Measurements from ENCODE around the gene TPST2. TPM values are rescaled to one million over a fixed set of nuclear protein-coding genes. Genes with fewer than 3 reads are reported as not detected.

The TPST2 gene
- total RNA-seq, 1 experiment from 2014 or later = 50.1 TPM

DNA sequence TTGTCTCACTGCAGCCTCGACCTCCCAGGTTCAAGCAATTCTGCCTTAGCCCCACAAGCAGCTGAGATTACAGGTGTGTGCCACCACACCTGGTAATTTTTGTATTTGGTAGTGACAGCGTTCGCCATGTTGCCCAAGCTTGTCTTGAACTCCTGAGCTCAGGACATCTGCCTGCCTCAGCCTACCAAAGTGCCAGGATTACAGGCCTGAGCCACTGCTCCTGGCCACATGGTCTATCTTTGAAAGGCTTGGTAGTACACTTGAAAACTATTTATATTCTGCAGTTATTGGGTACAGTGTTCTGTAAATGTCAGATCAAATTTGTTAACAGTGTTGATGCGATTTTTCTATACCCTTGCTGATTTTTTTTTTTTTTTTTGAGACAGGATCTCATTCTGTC lies 41.4 kb upstream of the TPST2 start:
- Histone ChIP-seq H2AFZ (ENCODE audit: low read length) (no peak overlapping the region), H2BK20ac (ENCODE audit: low read depth, low read length, poor library complexity, severe bottlenecking) (no peak overlapping the region), H4K20me1 (ENCODE audit: control insufficient read depth, insufficient read depth, insufficient read length) (no peaks in the 10 kb centered on the region), H3K79me2 (ENCODE audit: insufficient read depth, low read length) (no peaks in the 10 kb centered on the region), H4K5ac (ENCODE audit: insufficient read length, low read depth, low read length) (no peak overlapping the region), H3K27ac (ENCODE audit: insufficient read length, low read depth, low read length) (no peak overlapping the region), H4K91ac (ENCODE audit: insufficient read length, low read depth, low read length) (no peak overlapping the region), H2AK5ac (ENCODE audit: insufficient read length, low read length) (no peak overlapping the region), H2BK15ac (ENCODE audit: low read depth, low read length) (no peak overlapping the region), H4K8ac (replicated peaks; ENCODE audit: insufficient read length, low read depth, low read length) (no peak overlapping the region), H3K9ac (ENCODE audit: extremely low read depth, insufficient read length, low read length) (no peak overlapping the region), H3K4ac (ENCODE audit: low read depth, low read length) (no peak overlapping the region), H3K4me2 (ENCODE audit: insufficient read depth, insufficient read length, low read length) (no peak overlapping the region), H2BK120ac (ENCODE audit: low read depth, low read length, poor library complexity, severe bottlenecking) (no peak overlapping the region), H3K56ac (ENCODE audit: insufficient read length, low read depth, low read length) (no peak overlapping the region), H3K23ac (ENCODE audit: insufficient read length, low read depth, low read length) (no peak overlapping the region), H3K18ac (ENCODE audit: insufficient read length, low read depth, low read length) (no peak overlapping the region), H3K79me1 (ENCODE audit: insufficient read depth, low read depth, low read length, poor library complexity, severe bottlenecking) (no peaks in the 10 kb centered on the region), H3K4me1 (ENCODE audit: insufficient read depth, low read length) (no peaks in the 10 kb centered on the region; the same call in 1 of the 2 replicates), H2BK12ac (ENCODE audit: insufficient read length, low read depth, low read length) (no peak overlapping the region), H3K9me3 (ENCODE audit: control insufficient read depth, low read depth, low read length) (no peaks in the 10 kb centered on the region), H3K14ac (ENCODE audit: insufficient read depth, low read length) (no peak overlapping the region), H2BK5ac (ENCODE audit: insufficient read length, low read length) (no peak overlapping the region), H3T11ph (ENCODE audit: low read length) (no peak overlapping the region), H3K23me2 (ENCODE audit: insufficient read length, low read depth, low read length, poor library complexity, severe bottlenecking) (no peaks in the 10 kb centered on the region), H3K27me3 (ENCODE audit: insufficient read depth, low read length) (no peaks in the 10 kb centered on the region)
- no peak for DNase-seq
- WGBS (ENCODE audit: extremely low coverage, insufficient read length, low lambda C conversion rate) = no CpG with 5 or more reads among the region's 4 CpGs
- Mint-ChIP-seq H3K27me3 (ENCODE audit: low read depth) (peaks cover 2% of the 10 kb centered on the region), H3K4me1 (peaks cover 10 to 14% of the 10 kb centered on the region in 2 experiments), H3K36me3 (ENCODE audit: insufficient read depth in 1 of 3, low read depth in 3 of 3) (no peaks in the 10 kb centered on the region; a peak in 1 of 7 replicates), H3K4me3 (no peak overlapping the region), H3K27ac (no peak overlapping the region), H3K9me3 (no peaks in the 10 kb centered on the region)
- TF ChIP-seq, protein P1, sequence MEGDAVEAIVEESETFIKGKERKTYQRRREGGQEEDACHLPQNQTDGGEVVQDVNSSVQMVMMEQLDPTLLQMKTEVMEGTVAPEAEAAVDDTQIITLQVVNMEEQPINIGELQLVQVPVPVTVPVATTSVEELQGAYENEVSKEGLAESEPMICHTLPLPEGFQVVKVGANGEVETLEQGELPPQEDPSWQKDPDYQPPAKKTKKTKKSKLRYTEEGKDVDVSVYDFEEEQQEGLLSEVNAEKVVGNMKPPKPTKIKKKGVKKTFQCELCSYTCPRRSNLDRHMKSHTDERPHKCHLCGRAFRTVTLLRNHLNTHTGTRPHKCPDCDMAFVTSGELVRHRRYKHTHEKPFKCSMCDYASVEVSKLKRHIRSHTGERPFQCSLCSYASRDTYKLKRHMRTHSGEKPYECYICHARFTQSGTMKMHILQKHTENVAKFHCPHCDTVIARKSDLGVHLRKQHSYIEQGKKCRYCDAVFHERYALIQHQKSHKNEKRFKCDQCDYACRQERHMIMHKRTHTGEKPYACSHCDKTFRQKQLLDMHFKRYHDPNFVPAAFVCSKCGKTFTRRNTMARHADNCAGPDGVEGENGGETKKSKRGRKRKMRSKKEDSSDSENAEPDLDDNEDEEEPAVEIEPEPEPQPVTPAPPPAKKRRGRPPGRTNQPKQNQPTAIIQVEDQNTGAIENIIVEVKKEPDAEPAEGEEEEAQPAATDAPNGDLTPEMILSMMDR (conservative IDR thresholded peaks at IDR 0.05) = no peak

All from H9 (cell line).